SKM-1 treated with dmso at 0.1 percent for 144 hours (cell line): ENCODE data around the gene DIP2C.
A peak's percentile ranks its signal among the peaks of the same experiment; 100 is the strongest.
"Not testable (repeated sequence)": the region's sequence is repeated elsewhere in the genome, so short reads cannot be mapped to it uniquely, and the experiment has no call there.

Experiments used
- DNase-seq: peaks from one replicate; lab custom pipeline; 2025; ENCODE audit not compliant: unreplicated experiment; lab: John Stamatoyannopoulos, UW

Gene DIP2C

DNA sequence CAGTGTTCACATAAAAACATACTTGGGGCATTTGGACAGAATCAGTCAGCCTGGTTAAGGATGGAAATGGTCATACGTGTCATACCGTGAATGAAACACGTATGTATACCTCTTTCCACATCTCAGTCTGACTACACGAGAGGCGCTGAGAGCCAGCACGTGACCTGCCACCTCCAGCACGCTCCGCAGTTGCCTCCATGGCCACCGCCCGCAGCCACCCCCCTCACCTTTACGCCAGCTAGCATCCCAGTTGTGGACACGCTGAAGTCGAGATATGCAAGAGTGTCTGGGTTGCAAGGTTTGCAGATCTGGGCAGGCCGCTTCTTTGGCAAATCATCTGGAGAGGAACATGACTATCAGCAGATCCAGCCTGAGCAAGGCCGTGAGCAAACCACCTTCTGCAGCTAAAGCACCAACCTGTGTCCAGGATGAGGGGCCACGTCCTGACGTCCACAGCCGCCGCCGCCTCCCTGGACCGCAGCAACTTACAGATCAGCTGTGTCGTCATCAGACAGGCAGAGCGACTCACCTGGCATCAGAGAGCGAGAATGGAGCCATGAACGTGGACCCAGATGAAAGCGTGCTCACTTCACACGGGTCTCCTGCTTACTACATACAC lies 344.8 kb downstream of the DIP2C start:
- no peak for DNase-seq

- DNase-seq, result no peak
These were observed 345.9 kb downstream of the DIP2C start for GRCh38 chr10:343231-344220.

- no peak for DNase-seq
These were observed 348.3 kb downstream of the DIP2C start for GRCh38 chr10:341081-341740.

- no peak for DNase-seq
These were observed 348.8 kb downstream of the DIP2C start for GRCh38 chr10:340646-341045.

GRCh38 chr10:339038-339391 lies 350.5 kb downstream of the DIP2C start:
- no peak for DNase-seq

DNA sequence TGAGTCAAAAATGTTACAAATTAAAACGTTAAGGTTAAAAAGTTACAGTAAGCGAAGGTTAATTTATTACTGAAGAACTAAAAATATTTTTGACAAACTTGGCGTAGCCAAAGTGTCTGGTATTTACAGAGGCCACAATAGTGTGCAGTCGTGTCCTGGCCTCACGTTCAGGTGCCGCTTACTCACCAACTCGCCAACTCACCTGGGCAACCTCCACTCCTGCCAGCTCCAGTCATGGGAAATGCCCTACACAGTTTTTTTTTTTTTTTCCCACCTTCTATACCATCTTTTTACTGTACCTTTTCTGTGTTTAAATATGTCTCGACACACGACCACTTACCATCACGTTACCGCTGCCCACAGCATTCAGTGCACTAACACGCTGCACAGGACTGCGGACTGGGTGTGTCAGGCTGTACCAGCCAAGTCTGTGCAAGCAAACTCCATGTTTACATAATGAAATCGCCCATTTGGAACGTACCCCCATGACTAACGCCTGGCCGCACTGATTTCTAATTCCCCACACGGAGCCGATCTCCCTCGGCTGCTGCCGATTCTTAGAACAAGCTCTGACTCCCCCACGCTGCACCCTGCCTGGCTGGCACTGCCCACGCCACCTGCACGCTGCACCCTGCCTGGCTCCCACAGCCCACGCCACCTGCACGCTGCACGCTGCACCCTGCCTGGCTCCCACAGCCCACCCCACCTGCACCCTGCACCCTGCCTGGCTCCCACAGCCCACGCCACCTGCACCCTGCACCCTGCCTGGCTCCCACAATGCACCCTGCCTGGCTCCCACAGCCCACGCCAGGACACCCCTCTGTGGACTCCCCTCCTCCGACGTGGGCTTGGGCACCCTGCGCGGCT lies 351.1 kb downstream of the DIP2C start:
- DNase-seq, result no peak

DNA sequence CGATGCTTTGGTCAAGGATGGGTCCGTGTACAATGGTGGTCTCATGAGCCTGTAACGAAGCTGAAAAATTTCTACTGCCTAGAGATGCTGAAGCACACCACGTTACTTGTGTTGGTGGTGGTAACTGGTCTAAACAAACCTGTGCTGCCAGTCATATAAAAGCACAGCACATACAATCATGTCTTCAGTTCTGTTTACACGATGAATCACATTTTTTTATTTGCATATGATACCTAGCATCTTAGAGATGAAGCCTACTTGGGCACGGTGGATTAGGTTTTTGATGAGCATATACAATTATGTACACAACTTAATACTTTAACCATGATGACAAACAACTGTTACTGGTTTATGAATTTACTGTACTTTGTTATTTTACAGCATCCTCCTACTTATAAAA lies 353.2 kb downstream of the DIP2C start:
- no peak for DNase-seq

DNA sequence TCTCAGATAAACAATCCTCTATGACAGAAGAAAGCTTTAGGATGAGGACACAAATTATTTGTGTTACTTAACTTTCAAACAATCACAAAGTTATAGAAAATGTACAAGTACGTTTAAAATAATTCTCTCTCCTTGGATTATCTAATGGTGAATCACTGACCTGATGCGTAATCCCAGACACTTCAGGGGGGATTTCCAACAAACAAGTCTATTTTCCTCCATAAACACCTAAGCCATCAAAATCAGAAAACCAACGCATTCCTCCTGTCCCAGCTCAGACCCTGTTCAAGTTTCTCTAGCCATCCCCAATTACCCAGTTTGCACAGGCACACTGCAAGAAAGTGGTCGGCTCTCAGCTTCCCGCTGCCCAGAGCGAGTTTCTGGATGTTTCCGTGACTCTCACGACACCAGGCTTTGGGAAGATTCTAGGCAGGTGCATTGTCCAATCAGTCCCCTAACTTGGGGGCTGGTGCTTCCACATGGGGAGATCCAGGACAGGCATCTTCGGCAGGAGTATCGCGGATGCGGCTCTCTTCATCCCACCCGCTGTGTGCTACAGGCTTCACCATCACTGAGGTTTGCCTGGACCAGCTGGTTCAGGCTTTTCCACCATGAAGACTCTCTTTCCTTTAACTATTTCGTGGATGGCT lies 354.2 kb downstream of the DIP2C start:
- DNase-seq, result no peak

- no peak for DNase-seq
These were observed 358.3 kb downstream of the DIP2C start for GRCh38 chr10:331186-331585.

DNA sequence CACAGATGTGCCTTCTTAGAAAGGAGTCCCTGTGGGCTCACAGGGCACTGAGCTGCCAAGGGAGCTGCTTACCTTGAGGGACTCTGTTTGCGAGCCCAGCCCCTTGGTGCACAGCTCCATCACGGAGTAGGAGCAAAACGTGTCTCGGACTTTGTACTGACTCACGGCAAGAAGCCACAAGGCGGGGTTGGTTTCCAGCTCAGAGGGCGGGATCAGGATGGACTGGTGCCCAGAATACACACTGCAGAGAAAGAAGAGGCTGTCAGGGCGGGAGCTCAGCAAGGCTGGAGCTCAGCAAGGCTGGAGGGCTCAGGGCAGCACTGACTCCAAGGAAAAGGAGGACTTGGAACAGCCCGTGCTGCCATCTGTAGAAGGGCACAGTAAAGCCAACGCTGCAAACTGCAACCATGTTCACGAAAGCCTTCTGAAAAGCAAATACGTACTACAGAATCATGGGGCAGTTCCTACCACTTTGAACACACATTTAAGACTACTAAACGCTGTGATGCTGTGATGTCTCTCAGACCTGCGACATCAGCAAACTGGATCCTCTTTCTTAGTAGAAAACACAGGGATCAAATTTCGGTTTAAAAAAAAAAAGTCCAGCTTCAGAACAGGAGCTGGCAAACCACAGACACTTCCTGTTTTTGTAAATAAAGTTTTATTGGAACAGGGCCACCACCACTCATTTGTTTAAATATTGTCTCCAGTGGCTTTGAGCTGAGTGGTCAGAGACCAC lies 359.9 kb downstream of the DIP2C start:
- peak; percentile 1 for DNase-seq

DNA sequence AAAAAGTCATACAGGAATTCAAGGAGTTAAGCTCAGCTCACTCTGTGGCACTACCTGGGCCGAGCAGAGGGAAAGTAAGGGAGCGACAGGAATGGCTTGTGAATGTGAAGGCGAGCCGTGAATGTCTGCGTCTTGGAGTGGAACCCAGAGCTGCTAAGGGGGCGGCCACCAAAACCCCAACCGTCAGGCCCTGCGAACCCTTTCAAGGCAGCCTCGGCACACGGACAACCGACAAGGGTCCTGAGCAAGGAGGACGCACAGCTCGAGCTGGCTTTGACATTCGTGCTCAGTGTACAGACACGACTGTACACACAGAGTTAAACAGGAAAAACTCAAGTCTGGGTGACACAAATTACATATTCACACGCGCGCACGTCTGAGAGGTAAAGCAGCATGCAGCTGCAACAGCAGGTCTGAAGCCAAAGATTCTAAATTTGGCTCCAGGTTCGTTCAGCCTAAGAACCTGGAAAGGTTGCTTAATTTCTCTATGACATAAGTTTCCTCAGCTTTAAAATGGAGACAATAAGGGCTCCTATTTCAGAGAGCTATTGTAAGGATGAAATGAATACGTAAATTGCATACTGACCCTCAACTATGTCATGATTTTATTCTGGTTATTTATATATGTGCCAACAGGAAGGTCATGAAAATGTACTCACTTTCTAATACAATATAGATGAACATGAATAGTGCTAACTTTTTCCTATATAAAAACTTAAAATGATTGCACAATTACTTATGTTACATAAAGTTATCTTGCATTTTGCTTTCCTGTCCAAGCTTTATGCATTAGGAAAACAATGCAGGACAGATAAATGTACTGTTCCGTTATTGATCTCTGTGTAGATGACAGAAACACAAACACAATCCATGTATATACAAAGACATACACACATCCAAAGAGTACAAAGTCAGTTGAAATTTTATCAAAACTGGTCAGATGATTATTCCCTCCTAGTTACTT lies 361.3 kb downstream of the DIP2C start:
- DNase-seq, result no peak

GRCh38 chr10:326894-327635 lies 362.4 kb downstream of the DIP2C start:
- DNase-seq, result no peak

GRCh38 chr10:326350-326749 lies 363.1 kb downstream of the DIP2C start:
- no peak for DNase-seq

- no peak for DNase-seq
These were observed 364.2 kb downstream of the DIP2C start for GRCh38 chr10:325282-325681.

DNA sequence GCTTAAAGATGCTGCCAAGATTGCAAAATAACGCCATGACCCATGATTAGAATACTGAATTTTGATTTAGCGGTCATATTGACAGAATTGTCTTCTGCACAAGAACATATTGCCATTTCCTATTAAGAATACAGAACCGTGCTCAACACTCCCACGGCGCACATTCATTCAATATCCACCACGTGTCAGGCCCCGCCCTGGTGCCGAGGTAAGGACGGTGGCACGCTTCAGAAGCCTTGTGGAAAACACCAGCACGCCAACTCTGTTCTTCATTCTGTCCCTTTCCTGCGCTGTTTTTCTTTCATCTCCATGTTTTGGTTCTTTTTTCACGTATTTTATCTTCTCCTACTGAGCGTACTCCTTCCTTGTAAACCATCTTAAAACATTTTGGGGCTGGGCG lies 364.9 kb downstream of the DIP2C start:
- DNase-seq, result no peak

DNA sequence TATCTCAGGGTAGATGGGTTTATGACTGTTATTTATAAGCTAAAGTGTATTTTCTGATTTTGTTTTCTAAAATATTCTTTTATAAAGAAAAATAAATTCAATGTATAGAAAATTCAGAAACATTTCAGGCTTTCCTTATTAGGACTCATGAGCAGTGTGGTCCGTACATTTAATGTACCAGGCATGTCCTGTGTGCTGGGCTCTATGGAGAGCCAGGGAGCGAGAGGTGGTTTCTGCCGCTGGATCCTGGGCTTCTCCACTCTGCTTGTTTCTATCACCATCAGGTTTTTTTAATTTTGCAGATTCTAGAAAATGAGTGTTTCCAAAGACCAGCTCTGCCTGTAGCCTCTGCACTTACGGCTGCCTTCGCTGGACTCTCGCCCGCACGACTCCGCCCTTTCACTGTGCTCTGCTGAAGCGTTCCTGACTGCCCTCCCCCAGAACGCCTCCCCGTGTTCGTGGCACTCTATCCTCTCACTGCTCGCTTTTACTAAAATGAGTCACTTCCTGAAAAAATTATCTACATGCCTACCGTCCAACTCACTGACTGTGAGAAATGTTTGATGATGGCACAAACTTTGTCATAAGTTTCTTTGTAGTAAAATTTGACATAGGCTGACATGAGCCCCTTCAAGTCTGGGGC lies 365.7 kb downstream of the DIP2C start:
- peak; percentile 0 for DNase-seq

GRCh38 chr10:323046-323445 lies 366.4 kb downstream of the DIP2C start:
- not testable (repeated sequence) for DNase-seq
